Trophoblast cell (in vitro differentiated cells and primary cell): ENCODE results near the gene GRAMD1A.

Experiments
- DNase-seq, 2 donors: peaks; one replicate each; pipeline ENCODE4 v3.0.0-alpha.2; 2016
- H2AFZ ChIP-seq: 2 replicates; pipeline ENCODE4 v1.6.1; 2013; ENCODE audit warnings: low read length, moderate library complexity, mild to moderate bottlenecking; ENCODE audit not compliant: insufficient read depth, poor library complexity
- H2AK5ac ChIP-seq: 2 replicates; pipeline ENCODE4 v1.6.1; 2013; ENCODE audit warnings: mild to moderate bottlenecking, low read length
- H2BK120ac ChIP-seq: 2 replicates; pipeline ENCODE4 v1.6.1; 2013; ENCODE audit warnings: low read length, mild to moderate bottlenecking, moderate library complexity; ENCODE audit not compliant: insufficient read depth, poor library complexity
- H2BK12ac ChIP-seq: 2 replicates; pipeline ENCODE4 v1.6.1; 2013; ENCODE audit warnings: mild to moderate bottlenecking, low read length, moderate library complexity
- H2BK5ac ChIP-seq: 2 replicates; pipeline ENCODE4 v1.6.1; 2013; ENCODE audit warnings: low read length, low read depth, moderate library complexity, mild to moderate bottlenecking; ENCODE audit not compliant: poor library complexity
- H3K14ac ChIP-seq: 2 replicates; pipeline ENCODE4 v1.6.1; 2013; ENCODE audit warnings: mild to moderate bottlenecking, low read length
- H3K18ac ChIP-seq: 2 replicates; pipeline ENCODE4 v1.6.1; 2013; ENCODE audit warnings: mild to moderate bottlenecking, low read length
- H3K23ac ChIP-seq: 2 replicates; pipeline ENCODE4 v1.6.1; 2013; ENCODE audit warnings: low read length
- H3K27ac ChIP-seq: 2 replicates; pipeline ENCODE4 v1.5.1; 2013; ENCODE audit warnings: low read depth, mild to moderate bottlenecking, inconsistent platforms, low read length, moderate library complexity
- H3K27me3 ChIP-seq: 2 replicates; pipeline ENCODE4 v1.6.1; 2013; ENCODE audit warnings: inconsistent platforms, mild to moderate bottlenecking, low read length, moderate library complexity; ENCODE audit not compliant: insufficient read depth
- H3K36me3 ChIP-seq, 2 experiments: 1 replicate in 1 of 2; 2 replicates in 1 of 2; pipeline ENCODE4 v1.6.1; 2013; ENCODE audit warnings: low read length in 2 of 2, mild to moderate bottlenecking in 2 of 2, moderate library complexity in 1 of 2; ENCODE audit not compliant: insufficient read depth in 2 of 2, control insufficient read depth in 1 of 2
- H3K4ac ChIP-seq: 2 replicates; pipeline ENCODE4 v1.6.1; 2013; ENCODE audit warnings: low read depth, mild to moderate bottlenecking, low read length, moderate library complexity
- H3K4me1 ChIP-seq, 2 experiments: 1 replicate in 1 of 2; 2 replicates in 1 of 2; pipeline ENCODE4 v1.6.1; 2013; ENCODE audit warnings: low read length in 2 of 2, mild to moderate bottlenecking in 2 of 2, moderate library complexity in 1 of 2; ENCODE audit not compliant: insufficient read depth in 2 of 2, control insufficient read depth in 1 of 2
- H3K4me2 ChIP-seq: 2 replicates; pipeline ENCODE4 v1.6.1; 2013; ENCODE audit warnings: inconsistent platforms, mild to moderate bottlenecking, low read length, moderate library complexity
- H3K4me3 ChIP-seq: 2 replicates; pipeline ENCODE4 v1.5.1; 2013; ENCODE audit warnings: mild to moderate bottlenecking, low read depth, low read length, inconsistent platforms
- H3K79me1 ChIP-seq: one replicate; pipeline ENCODE4 v1.6.1; 2013; ENCODE audit warnings: low read length
- H3K79me2 ChIP-seq: 2 replicates; pipeline ENCODE4 v1.6.1; 2013; ENCODE audit warnings: low read length, mild to moderate bottlenecking; ENCODE audit not compliant: control insufficient read depth, insufficient read depth, poor library complexity
- H3K9ac ChIP-seq: 2 replicates; pipeline ENCODE4 v1.6.1; 2013; ENCODE audit warnings: mild to moderate bottlenecking, low read length
- H3K9me3 ChIP-seq: 2 replicates; pipeline ENCODE4 v1.6.1; 2013; ENCODE audit warnings: low read depth, mild to moderate bottlenecking, control low read depth, inconsistent platforms, low read length; ENCODE audit not compliant: insufficient read depth
- H4K12ac ChIP-seq: 2 replicates; pipeline ENCODE4 v1.6.1; 2013; ENCODE audit warnings: low read depth, mild to moderate bottlenecking, low read length, moderate library complexity
- H4K8ac ChIP-seq: 2 replicates; pipeline ENCODE4 v1.6.1; 2013; ENCODE audit warnings: low read depth, mild to moderate bottlenecking, low read length, moderate library complexity
- H4K91ac ChIP-seq: one replicate; pipeline ENCODE4 v1.6.1; 2013; ENCODE audit warnings: low read depth, mild to moderate bottlenecking, low read length, moderate library complexity
- WGBS: extraction: QIAGEN DNeasy Blood & Tissue Kit; methylation state at CpG from one replicate; pipeline ENCODE4 v1.1.7; 2013; ENCODE audit warnings: missing lambda C conversion rate; ENCODE audit not compliant: insufficient read length, insufficient coverage; ENCODE audit errors: extremely low coverage; 5-methylcytosine and 5-hydroxymethylcytosine counted together

Gene GRAMD1A

DNA sequence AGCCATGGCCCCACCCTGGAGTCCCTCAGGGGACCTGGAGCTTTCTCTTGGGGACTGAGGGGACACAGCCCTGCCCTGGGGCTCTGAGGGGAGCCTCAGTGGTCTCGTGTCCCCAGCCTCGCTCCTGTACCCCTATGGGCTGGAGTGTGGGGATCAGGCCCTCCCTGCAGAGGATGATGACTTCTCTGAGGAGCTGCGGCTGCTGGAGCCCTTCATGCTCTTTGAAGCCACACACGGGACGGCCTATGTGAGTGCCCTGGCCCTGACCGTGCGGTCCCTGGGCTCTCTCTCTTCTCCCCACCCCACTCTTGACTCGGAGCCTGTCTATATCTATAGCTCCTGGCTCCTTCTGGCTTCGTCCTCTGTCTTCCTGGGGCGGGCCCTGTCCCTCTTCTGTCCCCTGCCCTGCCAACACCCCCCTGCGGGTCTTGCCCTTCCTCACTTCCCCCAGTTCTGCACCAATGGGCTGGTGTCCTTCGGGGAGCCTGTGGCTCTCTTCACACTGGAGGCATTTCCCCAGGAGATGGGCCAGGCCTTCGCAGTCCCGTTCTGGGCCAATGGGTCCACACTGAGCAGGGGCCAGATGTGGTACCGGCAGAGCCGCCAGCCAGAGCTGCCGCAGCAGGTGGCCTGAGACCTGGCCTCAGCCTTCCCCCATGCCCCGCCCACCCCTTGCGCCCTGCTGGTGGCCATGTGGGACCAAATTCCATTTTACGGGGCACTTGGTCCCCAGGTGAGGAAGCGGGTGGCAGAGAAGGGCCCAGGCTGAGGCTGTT, 74.5 kb downstream of the GRAMD1A start:
- H3K4ac ChIP-seq = no peak overlapping the region
- no peak overlapping the region for H3K23ac ChIP-seq
- H3K9me3 ChIP-seq = peaks cover 10% of the 10 kb centered on the region
- H4K8ac ChIP-seq = no peak overlapping the region
- no CpG with 5 or more reads among the region's 21 CpGs for WGBS
- H3K4me1 ChIP-seq = no peaks in the 10 kb centered on the region
- H3K18ac ChIP-seq = no peak overlapping the region
- DNase-seq = no peak
- H4K12ac ChIP-seq = no peak overlapping the region
- no peak overlapping the region for H4K91ac ChIP-seq
- H2BK120ac ChIP-seq = no peak overlapping the region
- no peak overlapping the region for H3K4me2 ChIP-seq
- no peak overlapping the region for H2BK12ac ChIP-seq
- no peaks in the 10 kb centered on the region for H3K36me3 ChIP-seq
- H3K79me2 ChIP-seq = no peaks in the 10 kb centered on the region
- no peaks in the 10 kb centered on the region for H3K79me1 ChIP-seq
- no peak overlapping the region for H2AFZ ChIP-seq
- H3K27ac ChIP-seq = no peak overlapping the region
- no peak overlapping the region for H2BK5ac ChIP-seq
- H3K9ac ChIP-seq = no peak overlapping the region
- H3K4me3 ChIP-seq = no peak overlapping the region
- H3K27me3 ChIP-seq = no peaks in the 10 kb centered on the region
- H3K14ac ChIP-seq = no peak overlapping the region
- H2AK5ac ChIP-seq = no peak overlapping the region

- H3K23ac ChIP-seq = no peak overlapping the region
- H2BK5ac ChIP-seq = no peak overlapping the region
- peaks cover 10% of the 10 kb centered on the region for H3K9me3 ChIP-seq
- no peaks in the 10 kb centered on the region for H3K79me1 ChIP-seq
- WGBS = 100% methylated on average over 5 of the region's 21 CpGs
- H3K9ac ChIP-seq = no peak overlapping the region
- no peak overlapping the region for H2AK5ac ChIP-seq
- H4K91ac ChIP-seq = no peak overlapping the region
- no peaks in the 10 kb centered on the region for H3K27me3 ChIP-seq
- H3K14ac ChIP-seq = no peak overlapping the region
- H2AFZ ChIP-seq = no peak overlapping the region
- no peak overlapping the region for H3K18ac ChIP-seq
- H3K36me3 ChIP-seq = no peaks in the 10 kb centered on the region
- no peaks in the 10 kb centered on the region for H3K4me1 ChIP-seq
- no peaks in the 10 kb centered on the region for H3K79me2 ChIP-seq
- no peak for DNase-seq
- no peak overlapping the region for H4K8ac ChIP-seq
- H2BK120ac ChIP-seq = no peak overlapping the region
- no peak overlapping the region for H3K4ac ChIP-seq
- H3K27ac ChIP-seq = no peak overlapping the region
- no peak overlapping the region for H4K12ac ChIP-seq
- no peak overlapping the region for H3K4me3 ChIP-seq
- H2BK12ac ChIP-seq = no peak overlapping the region
- no peak overlapping the region for H3K4me2 ChIP-seq
These were observed 75.3 kb downstream of the GRAMD1A start for GRCh38 chr19:35075202-35076025.

GRCh38 chr19:35076026-35076370, 75.9 kb downstream of the GRAMD1A start:
- no peaks in the 10 kb centered on the region for H3K79me2 ChIP-seq
- no peak overlapping the region for H3K4me2 ChIP-seq
- H3K4ac ChIP-seq = no peak overlapping the region
- H3K27me3 ChIP-seq = no peaks in the 10 kb centered on the region
- H4K12ac ChIP-seq = no peak overlapping the region
- no peak overlapping the region for H3K27ac ChIP-seq
- no peaks in the 10 kb centered on the region for H3K4me1 ChIP-seq
- no peak overlapping the region for H4K8ac ChIP-seq
- H3K9ac ChIP-seq = no peak overlapping the region
- WGBS = no CpG with 5 or more reads among the region's 6 CpGs
- H3K23ac ChIP-seq = no peak overlapping the region
- no peak overlapping the region for H4K91ac ChIP-seq
- H2BK5ac ChIP-seq = no peak overlapping the region
- H3K79me1 ChIP-seq = no peaks in the 10 kb centered on the region
- H2AK5ac ChIP-seq = no peak overlapping the region
- H2BK120ac ChIP-seq = no peak overlapping the region
- peaks cover 8% of the 10 kb centered on the region for H3K9me3 ChIP-seq
- no peaks in the 10 kb centered on the region for H3K36me3 ChIP-seq
- DNase-seq = no peak
- no peak overlapping the region for H2AFZ ChIP-seq
- H3K4me3 ChIP-seq = no peak overlapping the region
- no peak overlapping the region for H3K18ac ChIP-seq
- H3K14ac ChIP-seq = no peak overlapping the region
- no peak overlapping the region for H2BK12ac ChIP-seq
